HG02763 (cell line): ENCODE data around the gene PLK4.

ENCODE experiments used
- ATAC-seq: cut with Tn5 transposase; IDR thresholded peaks from one replicate; pipeline ENCODE4 v1.9.1; 2021; ENCODE audit warnings: mild to moderate bottlenecking, moderate library complexity; ENCODE audit not compliant: unreplicated experiment

PLK4 gene

GRCh38 chr4:127880763-127881562 is at the start of gene PLK4:
Gene PLK4 (plus strand): TSS chr4:127880893. CDS start chr4:127881135, 242 bp downstream.
- peak; percentile 94 for ATAC-seq

GRCh38 chr4:127832585-127832984 is 48.1 kb upstream of the PLK4 start:
- ATAC-seq = peak; percentile 51

GRCh38 chr4:127843704-127844600 is 36.7 kb upstream of the PLK4 start:
- ATAC-seq = no peak

GRCh38 chr4:127844601-127845116 is 36.0 kb upstream of the PLK4 start:
- ATAC-seq = no peak

GRCh38 chr4:127846061-127846460 is 34.6 kb upstream of the PLK4 start:
- ATAC-seq = no peak

- no peak for ATAC-seq
Measured at GRCh38 chr4:127846765-127847164, 33.9 kb upstream of the PLK4 start.

- ATAC-seq = no peak
Measured at GRCh38 chr4:127849505-127850234, 31.0 kb upstream of the PLK4 start.

GRCh38 chr4:127852661-127853060 is 28.0 kb upstream of the PLK4 start:
- no peak for ATAC-seq

GRCh38 chr4:127856196-127856812 is 24.4 kb upstream of the PLK4 start:
- no peak for ATAC-seq

- peak; percentile 92 for ATAC-seq
Measured at GRCh38 chr4:127856813-127857447, 23.8 kb upstream of the PLK4 start.

GRCh38 chr4:127857641-127858040 is 23.1 kb upstream of the PLK4 start:
- no peak for ATAC-seq

GRCh38 chr4:127868196-127868595 is 12.5 kb upstream of the PLK4 start:
- ATAC-seq = no peak

GRCh38 chr4:127870281-127870680 is 10.4 kb upstream of the PLK4 start:
- ATAC-seq = no peak

- no peak for ATAC-seq
Measured at GRCh38 chr4:127870688-127871087, 10.0 kb upstream of the PLK4 start.

GRCh38 chr4:127875791-127876190 is 4.9 kb upstream of the PLK4 start:
- no peak for ATAC-seq

- peak; percentile 35 for ATAC-seq
Measured at GRCh38 chr4:127881563-127881864, 821 bp downstream of the PLK4 start.

GRCh38 chr4:127888559-127888958 is 7.9 kb downstream of the PLK4 start:
- ATAC-seq = no peak

GRCh38 chr4:127889903-127890302 is 9.2 kb downstream of the PLK4 start:
- no peak for ATAC-seq

GRCh38 chr4:127896069-127896468 is 15.4 kb downstream of the PLK4 start:
- no peak for ATAC-seq

GRCh38 chr4:127896528-127896927 is 15.8 kb downstream of the PLK4 start:
- no peak for ATAC-seq
